H1 (cell line): ENCODE data around the gene SORBS1. TPM values are rescaled to one million over a fixed set of nuclear protein-coding genes. Genes with fewer than 3 reads are reported as not detected.

ENCODE experiments used
- ATF2 ChIP-seq: IDR thresholded peaks from 2 replicates; pipeline ENCODE4 v1.6.1; 2012; ENCODE audit warnings: low read length, inconsistent platforms
- polyA plus RNA-seq, 7 experiments: library from polyadenylated mRNA; depleted of rRNA in 3 of 7; stranded (reverse) in 5 of 7; unstranded in 2 of 7; fragments of >200 nt in 5 of 7; fragments of 200-250 nt in 2 of 7; gene quantifications; 1 replicate in 5 of 7; 2 replicates in 1 of 7; 4 replicates in 1 of 7; pipeline versions ENCODE4 v1.2.1 to v1.2.3, GENCODE V29; 2011 to 2013; ENCODE audit warnings: missing spikeins in 2 of 7, mixed read lengths in 2 of 7
- total RNA-seq: library from RNA; stranded (reverse); fragmentation: NEBNext Ultra II Directional; extraction: Animal tissue kit (Norgen Biotek cat#: 25700); gene quantifications from 2 replicates; pipeline ENCODE4 v1.2.1, GENCODE V29; 2021

SORBS1 gene
- total and polyA plus RNA-seq, 2 of the 8 experiments (the other 6 are each of a cell fraction or from before 2014, with no cell fraction given) = 16.0 to 35.0 TPM

DNA sequence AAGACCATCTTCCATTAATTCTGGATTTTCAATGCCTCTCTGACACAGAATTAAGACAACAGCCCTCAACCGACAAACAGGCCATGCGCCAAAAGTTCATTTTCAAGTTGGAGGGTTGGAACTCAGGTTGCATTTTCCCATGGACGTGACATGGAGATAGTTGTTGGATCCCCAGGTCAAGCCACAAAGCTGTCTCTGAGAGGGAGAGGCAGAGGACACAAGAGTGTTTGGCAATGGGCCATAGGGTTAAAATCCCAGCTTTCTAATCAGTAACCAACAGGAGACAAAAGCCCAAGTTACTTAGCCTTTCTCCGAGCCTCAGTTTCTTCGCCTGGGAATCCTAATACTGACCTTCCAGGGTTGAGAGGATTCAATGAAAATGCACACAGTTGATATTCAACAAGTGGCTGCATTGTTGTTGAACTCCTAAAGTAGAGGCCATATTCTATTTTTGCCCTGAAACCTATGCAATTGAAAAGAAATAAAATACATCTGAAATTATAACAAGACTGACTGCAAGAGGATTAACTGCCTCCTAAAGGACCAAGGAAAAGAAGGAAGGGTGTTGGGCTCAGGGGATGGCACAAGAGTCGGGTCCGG, 44.3 kb downstream of the SORBS1 start (continued):
- no peak for TF ChIP-seq ATF2
